ENCODE data around the gene AIG1. TPM values are rescaled to one million over a fixed set of nuclear protein-coding genes. Genes with fewer than 3 reads are reported as not detected.
"Not testable (repeated sequence)": the region's sequence is repeated elsewhere in the genome, so short reads cannot be mapped to it uniquely, and the experiment has no call there.

AIG1 gene
- total RNA-seq, 1 experiment from 2014 or later, result 2.2 TPM

DNA sequence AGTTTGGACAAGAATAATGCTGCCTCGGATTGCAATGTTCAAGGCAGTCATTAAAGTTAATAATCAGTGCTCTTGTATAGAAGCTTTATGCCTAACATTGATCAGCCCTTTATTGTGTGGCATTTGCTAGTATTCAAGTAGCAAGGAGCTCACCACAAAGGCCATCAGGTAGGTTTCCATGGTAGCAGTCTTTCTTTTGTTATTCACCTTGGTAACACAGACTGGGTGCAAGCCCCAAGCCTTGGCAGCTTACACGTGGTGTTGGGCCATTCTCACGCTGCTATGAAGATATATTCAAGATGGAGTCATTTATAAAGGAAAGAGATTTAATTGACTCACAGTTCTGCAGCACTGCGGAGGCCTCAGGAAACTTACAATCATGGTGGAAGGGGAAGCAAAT lies 240.5 kb downstream of the AIG1 start:
- ChIA-PET CTCF (no interaction called here), POLR2A (ENCODE audit: low non-redundant PET) (no interaction called here)
- BruUV-seq (replicated peaks), result no TSS peak
- Histone ChIP-seq H3K9me3 (ENCODE audit: low read depth, low read length, poor library complexity, severe bottlenecking) (no peaks in the 10 kb centered on the region), H3K4me3 (ENCODE audit: low read depth, low read length, poor library complexity, severe bottlenecking) (no peak overlapping the region), H3K36me3 (ENCODE audit: insufficient read depth, low read length, poor library complexity, severe bottlenecking) (no peaks in the 10 kb centered on the region), H3K27ac (ENCODE audit: low read depth, low read length, poor library complexity, severe bottlenecking) (no peak overlapping the region), H3K27me3 (replicated peaks; ENCODE audit: insufficient read depth, low read depth, low read length, poor library complexity) (no peaks in the 10 kb centered on the region), H3K4me1 (ENCODE audit: insufficient read depth, low read length, poor library complexity, severe bottlenecking) (no peaks in the 10 kb centered on the region)
- no peak for TF ChIP-seq EZH2 (IDR thresholded peaks at IDR 0.05; ENCODE audit: borderline replicate concordance, low read depth, low read length, poor library complexity, severe bottlenecking)
- TF ChIP-seq, protein P1, sequence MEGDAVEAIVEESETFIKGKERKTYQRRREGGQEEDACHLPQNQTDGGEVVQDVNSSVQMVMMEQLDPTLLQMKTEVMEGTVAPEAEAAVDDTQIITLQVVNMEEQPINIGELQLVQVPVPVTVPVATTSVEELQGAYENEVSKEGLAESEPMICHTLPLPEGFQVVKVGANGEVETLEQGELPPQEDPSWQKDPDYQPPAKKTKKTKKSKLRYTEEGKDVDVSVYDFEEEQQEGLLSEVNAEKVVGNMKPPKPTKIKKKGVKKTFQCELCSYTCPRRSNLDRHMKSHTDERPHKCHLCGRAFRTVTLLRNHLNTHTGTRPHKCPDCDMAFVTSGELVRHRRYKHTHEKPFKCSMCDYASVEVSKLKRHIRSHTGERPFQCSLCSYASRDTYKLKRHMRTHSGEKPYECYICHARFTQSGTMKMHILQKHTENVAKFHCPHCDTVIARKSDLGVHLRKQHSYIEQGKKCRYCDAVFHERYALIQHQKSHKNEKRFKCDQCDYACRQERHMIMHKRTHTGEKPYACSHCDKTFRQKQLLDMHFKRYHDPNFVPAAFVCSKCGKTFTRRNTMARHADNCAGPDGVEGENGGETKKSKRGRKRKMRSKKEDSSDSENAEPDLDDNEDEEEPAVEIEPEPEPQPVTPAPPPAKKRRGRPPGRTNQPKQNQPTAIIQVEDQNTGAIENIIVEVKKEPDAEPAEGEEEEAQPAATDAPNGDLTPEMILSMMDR (conservative IDR thresholded peaks at IDR 0.05; ENCODE audit: low read depth, low read length), result no peak
- DNase-seq (ENCODE audit: low spot score), result no peak
- intact Hi-C loops (cut with micrococcal nuclease; ENCODE audit: unreplicated experiment), result no loop called here

DNA sequence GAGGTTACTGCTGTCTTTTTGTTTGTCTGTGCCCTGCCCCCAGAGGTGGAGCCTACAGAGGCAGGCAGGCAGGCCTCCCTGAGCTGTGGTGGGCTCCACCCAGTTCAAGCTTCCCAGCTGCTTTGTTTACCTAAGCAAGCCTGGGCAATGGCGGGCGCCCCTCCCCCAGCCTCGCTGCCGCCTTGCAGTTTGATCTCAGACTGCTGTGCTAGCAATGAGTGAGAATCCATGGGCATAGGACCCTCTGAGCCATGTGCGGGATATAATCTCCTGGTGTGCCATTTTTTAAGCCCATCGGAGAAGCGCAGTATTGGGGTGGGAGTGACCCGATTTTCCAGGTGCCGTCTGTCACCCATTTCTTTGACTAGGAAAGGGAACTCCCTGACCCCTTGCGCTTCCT lies 247.1 kb downstream of the AIG1 start:
- POLR2A ChIA-PET (ENCODE audit: low non-redundant PET); DNase-seq (ENCODE audit: low spot score); H3K4me1 ChIP-seq (ENCODE audit: insufficient read depth, low read length, poor library complexity, severe bottlenecking); BruUV-seq (replicated peaks); H3K36me3 ChIP-seq (ENCODE audit: insufficient read depth, low read length, poor library complexity, severe bottlenecking); H3K27me3 ChIP-seq (replicated peaks; ENCODE audit: insufficient read depth, low read depth, low read length, poor library complexity); H3K4me3 ChIP-seq (ENCODE audit: low read depth, low read length, poor library complexity, severe bottlenecking); CTCF ChIA-PET; H3K27ac ChIP-seq (ENCODE audit: low read depth, low read length, poor library complexity, severe bottlenecking); intact Hi-C loops (cut with micrococcal nuclease; ENCODE audit: unreplicated experiment); H3K9me3 ChIP-seq (ENCODE audit: low read depth, low read length, poor library complexity, severe bottlenecking): not testable (repeated sequence)

DNA sequence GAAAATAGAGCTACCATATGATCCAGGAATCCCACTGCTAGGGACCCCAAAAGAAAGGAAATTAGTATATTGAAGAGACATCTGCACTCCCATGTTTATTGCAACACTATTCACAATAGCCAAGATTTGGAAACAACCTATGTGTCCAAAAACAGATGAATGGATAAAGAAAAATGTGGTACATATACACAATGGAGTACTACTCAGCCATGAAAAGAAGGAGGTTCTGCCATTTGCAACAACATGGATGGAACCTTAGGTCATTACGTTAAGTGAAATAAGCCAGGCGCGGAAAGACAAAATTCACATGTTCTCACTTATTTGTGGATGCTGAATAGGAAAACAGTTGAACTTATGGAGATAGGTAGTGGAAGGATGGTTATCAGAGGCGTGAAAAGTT lies 252.5 kb downstream of the AIG1 start:
- no peak overlapping the region for H3K27ac ChIP-seq (ENCODE audit: low read depth, low read length, poor library complexity, severe bottlenecking)
- H3K4me3 ChIP-seq (ENCODE audit: low read depth, low read length, poor library complexity, severe bottlenecking), result no peak overlapping the region
- no peaks in the 10 kb centered on the region for H3K4me1 ChIP-seq (ENCODE audit: insufficient read depth, low read length, poor library complexity, severe bottlenecking)
- intact Hi-C loops (cut with micrococcal nuclease; ENCODE audit: unreplicated experiment), result no loop called here
- H3K36me3 ChIP-seq (ENCODE audit: insufficient read depth, low read length, poor library complexity, severe bottlenecking), result no peaks in the 10 kb centered on the region
- H3K9me3 ChIP-seq (ENCODE audit: low read depth, low read length, poor library complexity, severe bottlenecking), result no peaks in the 10 kb centered on the region
- TF ChIP-seq EZH2 (IDR thresholded peaks at IDR 0.05; ENCODE audit: borderline replicate concordance, low read depth, low read length, poor library complexity, severe bottlenecking), result no peak
- TF ChIP-seq, protein P1 (conservative IDR thresholded peaks at IDR 0.05; ENCODE audit: low read depth, low read length), result no peak
- CTCF ChIA-PET, result no interaction called here
- no TSS peak for BruUV-seq (replicated peaks)
- H3K27me3 ChIP-seq (replicated peaks; ENCODE audit: insufficient read depth, low read depth, low read length, poor library complexity), result no peaks in the 10 kb centered on the region
- DNase-seq (ENCODE audit: low spot score), result no peak
- POLR2A ChIA-PET (ENCODE audit: low non-redundant PET), result no interaction called here

DNA sequence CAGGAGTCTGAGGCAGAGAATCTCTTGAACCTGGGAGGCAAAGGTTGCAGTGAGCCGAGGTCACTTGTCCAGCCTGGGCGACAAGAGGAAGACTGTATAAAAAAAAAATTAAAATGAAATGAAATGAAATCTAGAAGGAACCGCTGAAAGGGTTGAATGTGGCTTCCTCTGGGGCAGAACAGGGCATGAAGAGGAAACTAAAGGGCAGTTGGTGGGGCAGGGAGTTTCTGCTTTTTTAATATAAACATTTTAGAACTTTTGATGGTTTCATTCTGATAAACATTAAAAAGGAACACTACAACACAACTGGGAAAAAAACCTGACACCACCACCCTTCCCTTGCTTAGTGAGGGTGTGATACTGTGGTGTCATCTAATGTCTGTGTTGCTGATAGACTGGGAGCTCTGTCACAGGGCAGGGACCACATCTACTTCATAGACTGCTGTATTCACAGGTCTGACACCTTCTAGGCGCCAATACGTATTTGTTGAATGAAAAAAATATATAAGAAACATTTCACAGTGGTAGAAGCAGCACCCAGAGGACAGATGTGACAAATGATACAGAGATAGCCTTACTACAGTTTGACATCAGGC lies 260.9 kb downstream of the AIG1 start:
- intact Hi-C loops (cut with micrococcal nuclease; ENCODE audit: unreplicated experiment), result no loop called here
- BruUV-seq (replicated peaks), result no TSS peak
- H3K27me3 ChIP-seq (replicated peaks; ENCODE audit: insufficient read depth, low read depth, low read length, poor library complexity), result no peaks in the 10 kb centered on the region
- no peak for DNase-seq (ENCODE audit: low spot score)
- H3K4me1 ChIP-seq (ENCODE audit: insufficient read depth, low read length, poor library complexity, severe bottlenecking), result no peaks in the 10 kb centered on the region
- H3K27ac ChIP-seq (ENCODE audit: low read depth, low read length, poor library complexity, severe bottlenecking), result no peak overlapping the region
- TF ChIP-seq, protein P1 (conservative IDR thresholded peaks at IDR 0.05; ENCODE audit: low read depth, low read length), result no peak
- TF ChIP-seq EZH2 (IDR thresholded peaks at IDR 0.05; ENCODE audit: borderline replicate concordance, low read depth, low read length, poor library complexity, severe bottlenecking), result no peak
- no peaks in the 10 kb centered on the region for H3K36me3 ChIP-seq (ENCODE audit: insufficient read depth, low read length, poor library complexity, severe bottlenecking)
- POLR2A ChIA-PET (ENCODE audit: low non-redundant PET), result no interaction called here
- CTCF ChIA-PET, result no interaction called here
- no peaks in the 10 kb centered on the region for H3K9me3 ChIP-seq (ENCODE audit: low read depth, low read length, poor library complexity, severe bottlenecking)
- H3K4me3 ChIP-seq (ENCODE audit: low read depth, low read length, poor library complexity, severe bottlenecking), result no peak overlapping the region

Measured in A673 (cell line).